GM23248 (cell line): ENCODE measurements around the gene ZBTB18. TPM values are rescaled to one million over a fixed set of nuclear protein-coding genes. Genes with fewer than 3 reads are reported as not detected.

Experiments
- DNase-seq: peaks from one replicate; pipeline ENCODE4 v3.0.0-alpha.2; 2015
- H2AFZ ChIP-seq: fragments of 200-600 bp; sonication (generic); 2 replicates; pipeline ENCODE4 v1.6.1; 2016; ENCODE audit warnings: antibody characterized with exemption
- H3F3A ChIP-seq: fragments of 200-600 bp; sonication (generic); 2 replicates; pipeline ENCODE4 v1.6.1; 2016; ENCODE audit warnings: mild to moderate bottlenecking, antibody characterized with exemption, mixed run types; ENCODE audit not compliant: insufficient read depth
- H3K27ac ChIP-seq: fragments of 200-600 bp; sonication (generic); 2 replicates; pipeline ENCODE4 v1.5.1; 2016; ENCODE audit warnings: mild to moderate bottlenecking
- H3K27me3 ChIP-seq: fragments of 200-600 bp; sonication (generic); replicated peaks from 2 replicates; pipeline ENCODE4 v1.6.1; 2016; ENCODE audit warnings: mild to moderate bottlenecking; ENCODE audit not compliant: insufficient read depth
- H3K36me3 ChIP-seq: fragments of 200-600 bp; sonication (generic); 2 replicates; pipeline ENCODE4 v1.6.1; 2016; ENCODE audit warnings: low read depth, mild to moderate bottlenecking
- H3K4me1 ChIP-seq: fragments of 200-600 bp; sonication (generic); 2 replicates; pipeline ENCODE4 v1.6.1; 2016; ENCODE audit warnings: mild to moderate bottlenecking; ENCODE audit not compliant: insufficient read depth
- H3K4me2 ChIP-seq: fragments of 200-600 bp; sonication (generic); one replicate; pipeline ENCODE4 v1.6.1; 2016; ENCODE audit warnings: mild to moderate bottlenecking; ENCODE audit not compliant: unreplicated experiment
- H3K4me3 ChIP-seq: fragments of 200-600 bp; sonication (generic); 2 replicates; pipeline ENCODE4 v1.5.1; 2016; ENCODE audit warnings: mild to moderate bottlenecking
- H3K79me2 ChIP-seq: fragments of 200-600 bp; sonication (generic); 2 replicates; pipeline ENCODE4 v1.6.1; 2016; ENCODE audit warnings: mild to moderate bottlenecking; ENCODE audit not compliant: insufficient read depth
- H3K9ac ChIP-seq: fragments of 200-600 bp; sonication (generic); 2 replicates; pipeline ENCODE4 v1.6.1; 2016; ENCODE audit warnings: mild to moderate bottlenecking
- H3K9me2 ChIP-seq: fragments of 200-600 bp; sonication (generic); 2 replicates; pipeline ENCODE4 v1.6.1; 2016; ENCODE audit warnings: mixed run types, mild to moderate bottlenecking, moderate library complexity; ENCODE audit not compliant: insufficient read depth
- H3K9me3 ChIP-seq: fragments of 200-600 bp; sonication (generic); one replicate; pipeline ENCODE4 v1.6.1; 2017; ENCODE audit warnings: low read depth
- H4K20me1 ChIP-seq: fragments of 200-600 bp; sonication (generic); 2 replicates; pipeline ENCODE4 v1.6.0; 2016; ENCODE audit not compliant: insufficient read depth
- EZH2 ChIP-seq: fragments of 200-600 bp; sonication (generic); IDR thresholded peaks from 2 replicates; pipeline ENCODE4 v1.6.1; 2018; ENCODE audit warnings: antibody characterized with exemption, mild to moderate bottlenecking; ENCODE audit not compliant: insufficient read depth, poor library complexity, severe bottlenecking
- EZH2phosphoT487 ChIP-seq: fragments of 200-600 bp; sonication (generic); IDR thresholded peaks from 2 replicates; pipeline ENCODE4 v1.6.1; 2018; ENCODE audit warnings: antibody characterized with exemption, moderate library complexity, mild to moderate bottlenecking, low read depth; ENCODE audit not compliant: insufficient read depth
- WGBS, 2 experiments: methylation state at CpG; one replicate each; pipeline ENCODE4 v1.1.6; 2015 to 2017; ENCODE audit warnings: low lambda C conversion rate in 2 of 2, low coverage in 1 of 2; ENCODE audit errors: missing lambda C conversion rate in 2 of 2; 5-methylcytosine and 5-hydroxymethylcytosine counted together
- in situ Hi-C: fragments of 300-500 bp; cut with MboI; formaldehyde crosslinking; loops from 2 replicates; pipeline ENCODE4 v1.15.0; 2020
- polyA plus RNA-seq: library from polyadenylated mRNA; unstranded; fragments of >200 nt; fragmentation: Nextera tagmentation; extraction: Ambion mirVana; gene quantifications from 2 replicates; pipeline ENCODE4 v1.2.1, GENCODE V29; 2016
- total RNA-seq: library from RNA; depleted of rRNA; stranded (reverse); fragments of >200 nt; shearing (Covaris generic); gene quantifications from 2 replicates; pipeline ENCODE4 v1.2.3, GENCODE V29; 2014

Gene ZBTB18
- total and polyA plus RNA-seq, 2 experiments from 2014 or later, result 0.25 to 9.2 TPM

GRCh38 chr1:244052728-244053312 lies 1.7 kb downstream of the ZBTB18 start:
- H3K27me3 ChIP-seq, result no peaks in the 10 kb centered on the region
- no peaks in the 10 kb centered on the region for H3K9me2 ChIP-seq
- 80 to 84% methylated on average over 6 of the region's 6 CpGs for WGBS, 2 experiments
- H3K9me3 ChIP-seq, result no peaks in the 10 kb centered on the region
- H3K4me3 ChIP-seq, result no peak overlapping the region
- DNase-seq, result no peak
- TF ChIP-seq EZH2phosphoT487 (no peak), EZH2 (no peak)
- H2AFZ ChIP-seq, result no peak overlapping the region
- peaks cover 9% of the 10 kb centered on the region; the same call in 1 of the 2 replicates for H3F3A ChIP-seq
- in situ Hi-C loops, result no loop called here
- 0 out of 2 replicates have a peak, but pooled peaks cover 3% of the 10 kb centered on the region for H3K36me3 ChIP-seq
- peaks cover 50% of the 10 kb centered on the region for H3K79me2 ChIP-seq
- peaks cover 16% of the 10 kb centered on the region for H3K4me1 ChIP-seq
- H3K4me2 ChIP-seq, result no peak overlapping the region
- H3K9ac ChIP-seq, result no peak overlapping the region
- H4K20me1 ChIP-seq, result peaks cover 4% of the 10 kb centered on the region; the same call in 1 of the 2 replicates
- H3K27ac ChIP-seq, result no peak overlapping the region

- Histone ChIP-seq H3K9ac (no peak overlapping the region), H3K4me2 (no peak overlapping the region), H2AFZ (no peak overlapping the region), H3K36me3 (0 out of 2 replicates have a peak, but pooled peaks cover 3% of the 10 kb centered on the region), H3K27ac (no peak overlapping the region), H3K9me3 (no peaks in the 10 kb centered on the region), H3K4me1 (peaks cover 16% of the 10 kb centered on the region), H3K9me2 (no peaks in the 10 kb centered on the region), H3K79me2 (peaks cover 50% of the 10 kb centered on the region), H3K4me3 (no peak overlapping the region), H4K20me1 (peaks cover 4% of the 10 kb centered on the region; the same call in 1 of the 2 replicates), H3F3A (peaks cover 9% of the 10 kb centered on the region; the same call in 1 of the 2 replicates), H3K27me3 (no peaks in the 10 kb centered on the region)
- TF ChIP-seq EZH2phosphoT487, result no peak
- no peak for TF ChIP-seq EZH2
- WGBS, 2 experiments, result 85% methylated on average over 11 of the region's 11 CpGs
- in situ Hi-C loops, result no loop called here
- no peak for DNase-seq
Observed at GRCh38 chr1:244053831-244054230, 2.7 kb downstream of the ZBTB18 start.

- Histone ChIP-seq H3K27ac (no peak overlapping the region), H3K9me2 (no peaks in the 10 kb centered on the region)
Observed at GRCh38 chr1:244054247-244054923, 3.3 kb downstream of the ZBTB18 start.

GRCh38 chr1:244054924-244055263 lies 3.8 kb downstream of the ZBTB18 start:
- TF ChIP-seq EZH2, result no peak
- TF ChIP-seq EZH2phosphoT487, result no peak
- 97 to 98% methylated on average over 26 to 27 of the region's 27 CpGs for WGBS, 2 experiments
- no peak overlapping the region for H3K4me3 ChIP-seq
- peaks cover 4% of the 10 kb centered on the region; the same call in 1 of the 2 replicates for H4K20me1 ChIP-seq
- no peak overlapping the region for H2AFZ ChIP-seq
- H3K36me3 ChIP-seq, result 0 out of 2 replicates have a peak, but pooled peaks cover 3% of the 10 kb centered on the region
- in situ Hi-C loops, result no loop called here
- no peaks in the 10 kb centered on the region for H3K27me3 ChIP-seq
- H3K4me2 ChIP-seq, result no peak overlapping the region
- H3K9me3 ChIP-seq, result no peaks in the 10 kb centered on the region
- peaks cover 16% of the 10 kb centered on the region for H3K4me1 ChIP-seq
- H3K27ac ChIP-seq, result no peak overlapping the region
- H3K79me2 ChIP-seq, result peaks cover 45% of the 10 kb centered on the region
- no peak overlapping the region for H3K9ac ChIP-seq
- H3F3A ChIP-seq, result peaks cover 9% of the 10 kb centered on the region; the same call in 1 of the 2 replicates
- DNase-seq, result no peak
- no peaks in the 10 kb centered on the region for H3K9me2 ChIP-seq

More at GRCh38 chr1:244054247-244054923, 3.3 kb downstream of the ZBTB18 start:
- H3K4me3 ChIP-seq, result no peak overlapping the region
- H4K20me1 ChIP-seq, result peaks cover 4% of the 10 kb centered on the region; the same call in 1 of the 2 replicates
- no peak overlapping the region for H2AFZ ChIP-seq
- H3K27me3 ChIP-seq, result no peaks in the 10 kb centered on the region
- DNase-seq, result no peak
- H3K9me3 ChIP-seq, result no peaks in the 10 kb centered on the region
- in situ Hi-C loops, result no loop called here
- H3F3A ChIP-seq, result peaks cover 9% of the 10 kb centered on the region; the same call in 1 of the 2 replicates
- TF ChIP-seq EZH2phosphoT487 (no peak), EZH2 (no peak)
- no peak overlapping the region for H3K4me2 ChIP-seq
- peaks cover 50% of the 10 kb centered on the region for H3K79me2 ChIP-seq
- WGBS, 2 experiments, result 94 to 98% methylated on average over 17 of the region's 17 CpGs
- peaks cover 16% of the 10 kb centered on the region for H3K4me1 ChIP-seq
- H3K36me3 ChIP-seq, result 0 out of 2 replicates have a peak, but pooled peaks cover 3% of the 10 kb centered on the region
- no peak overlapping the region for H3K9ac ChIP-seq
